Testis (tissue), 3 donors: ENCODE data around the gene GPD1L. TPM values are rescaled to one million over a fixed set of nuclear protein-coding genes. Genes with fewer than 3 reads are reported as not detected.

Source experiments
- DNase-seq: peaks from one replicate; pipeline ENCODE4 v3.0.0-alpha.2; 2019
- H3K27ac ChIP-seq, 2 donors: fragments of 200-600 bp; sonication (generic); one replicate each; pipeline ENCODE4 v1.5.1; 2019
- H3K27me3 ChIP-seq: fragments of 200-600 bp; sonication (generic); one replicate; pipeline ENCODE4 v1.5.1; 2019
- H3K36me3 ChIP-seq: fragments of 200-600 bp; sonication (generic); one replicate; pipeline ENCODE4 v1.5.1; 2017; ENCODE audit warnings: low read depth; ENCODE audit errors: missing control alignments
- H3K4me1 ChIP-seq: fragments of 200-600 bp; sonication (generic); one replicate; pipeline ENCODE4 v1.5.1; 2019
- H3K4me3 ChIP-seq, 2 donors: fragments of 200-600 bp; sonication (generic); one replicate each; pipeline ENCODE4 v1.5.1; 2017 to 2019
- H3K9me3 ChIP-seq: fragments of 200-600 bp; sonication (generic); one replicate; pipeline ENCODE4 v1.5.1; 2017
- CTCF ChIP-seq, 3 experiments: fragments of 450-650 bp in 2 of 3; fragments of 200-600 bp in 1 of 3; sonication (generic) in 1 of 3; IDR thresholded peaks; one replicate each; pipeline ENCODE4 v1.5.1; 2016 to 2019; ENCODE audit warnings: antibody characterized with exemption in 3 of 3, mild to moderate bottlenecking in 2 of 3, moderate library complexity in 1 of 3
- POLR2A ChIP-seq: fragments of 450-650 bp; IDR thresholded peaks from one replicate; pipeline ENCODE4 v1.6.1; 2017; ENCODE audit warnings: antibody characterized with exemption, mild to moderate bottlenecking, moderate library complexity
- WGBS, 2 donors: methylation state at CpG; one replicate each; pipeline ENCODE4 v1.1.5; 2018; 5-methylcytosine and 5-hydroxymethylcytosine counted together
- intact Hi-C: fragments of 100-400 bp; cut with DNase I; formaldehyde crosslinking; loops from one replicate; pipeline ENCODE4 v1.15.1; 2023; ENCODE audit warnings: low total_unique reads
- polyA plus RNA-seq: library from polyadenylated mRNA; stranded (reverse); fragments of 350-450 nt; fragmentation: Illumina TruSeq; extraction: RNeasy Lipid Tissue Mini Kit (QIAGEN cat#74804); gene quantifications from one replicate; pipeline ENCODE4 v1.2.3, GENCODE V29; 2014; ENCODE audit warnings: low read depth, low replicate concordance; ENCODE audit not compliant: insufficient read depth
- total RNA-seq, 2 donors: library from RNA; depleted of rRNA; stranded (reverse); fragments of >200 nt; gene quantifications; one replicate each; pipeline ENCODE4 v1.2.3, GENCODE V29; 2016

The GPD1L gene
- total and polyA plus RNA-seq, 3 donors from 2014 or later = 13.4 to 18.4 (median 15.4) TPM

- no peaks in the 10 kb centered on the region for H3K4me1 ChIP-seq
- H3K9me3 ChIP-seq = no peaks in the 10 kb centered on the region
- H3K36me3 ChIP-seq = no peaks in the 10 kb centered on the region
- intact Hi-C loops = no loop called here
- WGBS, 2 donors = 74 to 77% methylated on average over 7 of the region's 7 CpGs
- TF ChIP-seq POLR2A = no peak
- no peak for TF ChIP-seq CTCF (IDR thresholded peaks at IDR 0.05)
- no peak for DNase-seq
- H3K27me3 ChIP-seq = no peaks in the 10 kb centered on the region
- no peak overlapping the region for H3K27ac ChIP-seq
- no peak overlapping the region for H3K4me3 ChIP-seq
Observed at GRCh38 chr3:32157600-32158264, 51.3 kb downstream of the GPD1L start.

- no peak overlapping the region for H3K4me3 ChIP-seq
- H3K27ac ChIP-seq = no peak overlapping the region
- intact Hi-C loops = no loop called here
- H3K4me1 ChIP-seq = no peaks in the 10 kb centered on the region
- no peaks in the 10 kb centered on the region for H3K9me3 ChIP-seq
- 74 to 76% methylated on average over 3 of the region's 3 CpGs for WGBS, 2 donors
- H3K27me3 ChIP-seq = no peaks in the 10 kb centered on the region
- no peaks in the 10 kb centered on the region for H3K36me3 ChIP-seq
- no peak for DNase-seq
- TF ChIP-seq CTCF (IDR thresholded peaks at IDR 0.05) (no peak), POLR2A (no peak)
Observed at GRCh38 chr3:32160706-32161214, 54.3 kb downstream of the GPD1L start.

- no peaks in the 10 kb centered on the region for H3K4me1 ChIP-seq
- DNase-seq = no peak
- H3K27ac ChIP-seq = no peak overlapping the region
- H3K4me3 ChIP-seq = no peak overlapping the region
- no peaks in the 10 kb centered on the region for H3K9me3 ChIP-seq
- no peaks in the 10 kb centered on the region for H3K36me3 ChIP-seq
- TF ChIP-seq POLR2A (no peak), CTCF (IDR thresholded peaks at IDR 0.05) (no peak)
- 71 to 80% methylated on average over 1 of the region's 1 CpG for WGBS, 2 donors
- no peaks in the 10 kb centered on the region for H3K27me3 ChIP-seq
- intact Hi-C loops = no loop called here
Observed at GRCh38 chr3:32165442-32165841, 59.0 kb downstream of the GPD1L start.

- 95% methylated on average over 3 to 4 of the region's 4 CpGs for WGBS, 2 donors
- Histone ChIP-seq H3K36me3 (no peaks in the 10 kb centered on the region), H3K9me3 (no peaks in the 10 kb centered on the region), H3K27me3 (no peaks in the 10 kb centered on the region), H3K27ac (no peak overlapping the region), H3K4me1 (no peaks in the 10 kb centered on the region), H3K4me3 (no peak overlapping the region)
- intact Hi-C loops = no loop called here
- DNase-seq = no peak
- TF ChIP-seq CTCF (IDR thresholded peaks at IDR 0.05) (no peak), POLR2A (no peak)
Observed at GRCh38 chr3:32166654-32167053, 60.2 kb downstream of the GPD1L start.

- H3K4me3 ChIP-seq = no peak overlapping the region
- no peak for DNase-seq
- H3K36me3 ChIP-seq = no peaks in the 10 kb centered on the region
- no peaks in the 10 kb centered on the region for H3K4me1 ChIP-seq
- H3K27me3 ChIP-seq = no peaks in the 10 kb centered on the region
- intact Hi-C loops = no loop called here
- no peaks in the 10 kb centered on the region for H3K9me3 ChIP-seq
- 45 to 95% methylated on average over 1 of the region's 1 CpG for WGBS, 2 donors
- TF ChIP-seq POLR2A (no peak), CTCF (IDR thresholded peaks at IDR 0.05) (no peak)
- no peak overlapping the region for H3K27ac ChIP-seq
Observed at GRCh38 chr3:32172420-32172819, 66.0 kb downstream of the GPD1L start.
